Spinal cord (tissue), 10 donors: Measurements from ENCODE around the gene ATP5MC3. TPM values are rescaled to one million over a fixed set of nuclear protein-coding genes. Genes with fewer than 3 reads are reported as not detected.

Source experiments
- DNase-seq, 6 donors: peaks; one replicate each; pipeline versions ENCODE4 v3.0.0 to v3.0.0-alpha.2; 2013 to 2015; ENCODE audit warnings: low spot score in 6 of 6, low read depth in 4 of 6
- H3K27ac ChIP-seq: one replicate; pipeline ENCODE4 v1.5.1; 2013; ENCODE audit warnings: low read depth, low read length, control low read depth
- H3K27me3 ChIP-seq: one replicate; pipeline ENCODE4 v1.6.1; 2013; ENCODE audit warnings: low read length; ENCODE audit not compliant: control insufficient read depth, insufficient read depth
- H3K36me3 ChIP-seq: one replicate; pipeline ENCODE4 v1.6.1; 2013; ENCODE audit warnings: low read length; ENCODE audit not compliant: control insufficient read depth, insufficient read depth
- H3K4me1 ChIP-seq: one replicate; pipeline ENCODE4 v1.6.1; 2013; ENCODE audit warnings: low read length; ENCODE audit not compliant: control insufficient read depth, insufficient read depth
- H3K4me3 ChIP-seq: one replicate; pipeline ENCODE4 v1.5.1; 2013; ENCODE audit warnings: low read depth, low read length, control low read depth
- H3K9me3 ChIP-seq: one replicate; pipeline ENCODE4 v1.6.1; 2013; ENCODE audit warnings: low read length; ENCODE audit not compliant: control insufficient read depth, insufficient read depth
- WGBS: methylation state at CpG from one replicate; pipeline ENCODE4 v1.1.5; 2013; ENCODE audit warnings: missing lambda C conversion rate; ENCODE audit not compliant: insufficient coverage; 5-methylcytosine and 5-hydroxymethylcytosine counted together
- polyA plus RNA-seq, 2 donors: library from polyadenylated mRNA; unstranded; fragments of 120-200 nt; gene quantifications; one replicate each; pipeline ENCODE4 v1.2.1, GENCODE V29; 2013; ENCODE audit not compliant: insufficient read length in 2 of 2
- small RNA-seq: library from RNA; depleted of rRNA; stranded (forward); fragments of <200 nt; gene quantifications from one replicate; pipeline ENCODE3, GENCODE V24; 2014; ENCODE audit warnings: low replicate concordance
- total RNA-seq, 2 donors: library from RNA; depleted of rRNA in 1 of 2; stranded (reverse); fragments of 120-200 nt in 1 of 2; fragments of >200 nt in 1 of 2; gene quantifications; one replicate each; pipeline versions ENCODE4 v1.2.3 to v1.2.4, GENCODE V29; 2013 to 2014
- donor health status: healthy.

Gene ATP5MC3
- total and polyA plus RNA-seq, 4 donors = 121 to 312 (median 237) TPM

GRCh38 chr2:175135177-175135576, 46.3 kb downstream of the ATP5MC3 start:
- peaks cover 2% of the 10 kb centered on the region for H3K36me3 ChIP-seq
- no peak for DNase-seq
- H3K27ac ChIP-seq = no peak overlapping the region
- no peaks in the 10 kb centered on the region for H3K4me1 ChIP-seq
- no peaks in the 10 kb centered on the region for H3K9me3 ChIP-seq
- WGBS = no CpG with 5 or more reads among the region's 3 CpGs
- H3K4me3 ChIP-seq = no peak overlapping the region
- no peaks in the 10 kb centered on the region for H3K27me3 ChIP-seq

- Histone ChIP-seq H3K36me3 (peaks cover 6% of the 10 kb centered on the region), H3K9me3 (no peaks in the 10 kb centered on the region), H3K27ac (no peak overlapping the region), H3K27me3 (no peaks in the 10 kb centered on the region), H3K4me3 (no peak overlapping the region), H3K4me1 (no peaks in the 10 kb centered on the region)
- WGBS = no CpG with 5 or more reads among the region's 2 CpGs
- DNase-seq = no peak
These were observed 50.3 kb downstream of the ATP5MC3 start for GRCh38 chr2:175131252-175131651.

GRCh38 chr2:175126661-175127060, 54.8 kb downstream of the ATP5MC3 start:
- Histone ChIP-seq H3K9me3 (no peaks in the 10 kb centered on the region), H3K4me1 (no peaks in the 10 kb centered on the region), H3K27ac (no peak overlapping the region), H3K4me3 (no peak overlapping the region), H3K27me3 (no peaks in the 10 kb centered on the region), H3K36me3 (peaks cover 3% of the 10 kb centered on the region)
- no CpG with 5 or more reads among the region's 1 CpG for whole genome bisulfite sequencing
- no peak for DNase-seq

Small RNA genes within 50 kb of the gene (small RNA-seq; reads per million reads assigned to genes)
- gene MIR933 = not detected

Other genes starting within 250 kb of the ATP5MC3 start
- 10 to 100 TPM; 56.9 to 66.2 TPM for gene CHN1, start 176.3 kb downstream of the ATP5MC3 start, total RNA-seq
- gene CHN1, start 176.3 kb downstream of the ATP5MC3 start, polyA plus RNA-seq = 10 to 100 TPM; 61.8 to 72.4 TPM
- 10 to 100 TPM; 72.4 to 88.1 TPM for gene ATF2, start 13.5 kb downstream of the ATP5MC3 start, total RNA-seq
- gene ATF2, start 13.5 kb downstream of the ATP5MC3 start, polyA plus RNA-seq = 10 to 100 TPM; 48.7 to 55.0 TPM